ENCODE data around the gene TRMO. TPM values are rescaled to one million over a fixed set of nuclear protein-coding genes. Genes with fewer than 3 reads are reported as not detected.
"Not testable (repeated sequence)": the region's sequence is repeated elsewhere in the genome, so short reads cannot be mapped to it uniquely, and the experiment has no call there.

The TRMO gene
- total RNA-seq, 3 donors from 2014 or later = 29.8 to 46.8 (median 35.4) TPM

GRCh38 chr9:97958812-97959511 is 36.7 kb upstream of the TRMO start:
- no peak for TF ChIP-seq CTCF (IDR thresholded peaks at IDR 0.05)
- no peak for TF ChIP-seq POLR2A (IDR thresholded peaks at IDR 0.05)
- no peak for TF ChIP-seq POLR2AphosphoS5 (IDR thresholded peaks at IDR 0.05)
- intact Hi-C loops (cut with DNase I; ENCODE audit: low total_unique reads) = no loop called here
- Histone ChIP-seq H3K27me3 (no peaks in the 10 kb centered on the region), H3K27ac (no peak overlapping the region), H3K36me3 (no peaks in the 10 kb centered on the region), H3K9me3 (no peaks in the 10 kb centered on the region), H3K4me3 (no peak overlapping the region), H3K4me1 (no peaks in the 10 kb centered on the region)
- no peak for DNase-seq (ENCODE audit: low spot score in 2 of 2)

- no peak overlapping the region for H3K4me3 ChIP-seq
- intact Hi-C loops (cut with DNase I; ENCODE audit: low total_unique reads) = no loop called here
- H3K27ac ChIP-seq = no peak overlapping the region
- H3K4me1 ChIP-seq = no peaks in the 10 kb centered on the region
- H3K27me3 ChIP-seq = no peaks in the 10 kb centered on the region
- DNase-seq (ENCODE audit: low spot score in 2 of 2) = no peak
- no peaks in the 10 kb centered on the region for H3K36me3 ChIP-seq
- TF ChIP-seq POLR2A (IDR thresholded peaks at IDR 0.05) = no peak
- no peak for TF ChIP-seq CTCF (IDR thresholded peaks at IDR 0.05)
- TF ChIP-seq POLR2AphosphoS5 (IDR thresholded peaks at IDR 0.05) = no peak
- no peaks in the 10 kb centered on the region for H3K9me3 ChIP-seq
Measured at GRCh38 chr9:97956331-97956730, 34.0 kb upstream of the TRMO start.

- no peak for TF ChIP-seq POLR2AphosphoS5 (IDR thresholded peaks at IDR 0.05)
- TF ChIP-seq POLR2A (IDR thresholded peaks at IDR 0.05) = no peak
- TF ChIP-seq CTCF (IDR thresholded peaks at IDR 0.05) = peak in 2 of 3 donors; percentile 42 to 45
- peaks cover 3 to 5% of the 10 kb centered on the region in 2 donors for H3K9me3 ChIP-seq
- H3K27ac ChIP-seq = no peak overlapping the region
- H3K4me1 ChIP-seq = no peaks in the 10 kb centered on the region
- H3K36me3 ChIP-seq = no peaks in the 10 kb centered on the region
- H3K27me3 ChIP-seq = peaks cover 0 to 7% of the 10 kb centered on the region in 2 donors
- H3K4me3 ChIP-seq = no peak overlapping the region
- DNase-seq (ENCODE audit: low spot score in 2 of 2) = no peak
- intact Hi-C loops (cut with DNase I; ENCODE audit: low total_unique reads) = no loop called here
Measured at GRCh38 chr9:97954550-97954989, 32.3 kb upstream of the TRMO start.

- H3K27ac ChIP-seq; intact Hi-C loops (cut with DNase I; ENCODE audit: low total_unique reads); H3K4me1 ChIP-seq; H3K27me3 ChIP-seq; DNase-seq (ENCODE audit: low spot score in 2 of 2); H3K4me3 ChIP-seq; H3K36me3 ChIP-seq; H3K9me3 ChIP-seq: not testable (repeated sequence)
Measured at GRCh38 chr9:97950873-97951272, 28.6 kb upstream of the TRMO start.

GRCh38 chr9:97947094-97947493 is 24.8 kb upstream of the TRMO start:
- H3K27me3 ChIP-seq; H3K4me3 ChIP-seq; intact Hi-C loops (cut with DNase I; ENCODE audit: low total_unique reads); H3K4me1 ChIP-seq; H3K36me3 ChIP-seq; H3K9me3 ChIP-seq; DNase-seq (ENCODE audit: low spot score in 2 of 2); H3K27ac ChIP-seq: not testable (repeated sequence)

GRCh38 chr9:97945470-97945869 is 23.2 kb upstream of the TRMO start:
- DNase-seq (ENCODE audit: low spot score in 2 of 2); intact Hi-C loops (cut with DNase I; ENCODE audit: low total_unique reads); H3K27ac ChIP-seq; H3K4me1 ChIP-seq; H3K4me3 ChIP-seq; H3K36me3 ChIP-seq; H3K27me3 ChIP-seq; H3K9me3 ChIP-seq: not testable (repeated sequence)

- H3K4me3 ChIP-seq = no peak overlapping the region
- H3K27me3 ChIP-seq = no peaks in the 10 kb centered on the region
- intact Hi-C loops (cut with DNase I; ENCODE audit: low total_unique reads) = no loop called here
- no peaks in the 10 kb centered on the region for H3K9me3 ChIP-seq
- TF ChIP-seq CTCF (IDR thresholded peaks at IDR 0.05) = no peak
- no peak for TF ChIP-seq POLR2AphosphoS5 (IDR thresholded peaks at IDR 0.05)
- no peak for TF ChIP-seq POLR2A (IDR thresholded peaks at IDR 0.05)
- no peak overlapping the region for H3K27ac ChIP-seq
- no peaks in the 10 kb centered on the region for H3K4me1 ChIP-seq
- no peaks in the 10 kb centered on the region for H3K36me3 ChIP-seq
- no peak for DNase-seq (ENCODE audit: low spot score in 2 of 2)
Measured at GRCh38 chr9:97944612-97945011, 22.3 kb upstream of the TRMO start.

All from breast epithelium (tissue), 4 donors.